ENCODE data around the gene EDIL3.

The EDIL3 gene

GRCh38 chr5:84149094-84149493, 235.6 kb downstream of the EDIL3 start:
- no peak for DNase-seq

DNA sequence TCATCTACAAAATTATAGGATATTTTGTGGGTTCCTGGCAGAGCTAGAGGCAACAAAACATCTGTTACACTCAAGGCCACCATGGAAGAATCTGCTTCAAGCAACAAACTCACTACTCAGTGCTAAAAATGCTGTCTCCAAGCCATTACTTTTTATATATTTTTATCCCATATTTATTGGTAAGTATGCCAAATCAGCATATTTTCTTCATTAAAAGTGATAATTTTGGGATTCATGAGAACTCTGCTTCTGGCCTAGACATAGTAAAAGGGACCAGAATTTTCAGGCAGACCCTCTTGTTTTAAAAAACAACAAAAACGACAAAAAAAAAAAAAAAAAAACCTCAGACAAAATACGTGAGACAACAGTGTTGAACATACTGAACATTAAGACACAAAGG, 236.0 kb downstream of the EDIL3 start:
- DNase-seq = no peak

- no peak for DNase-seq
Measured at GRCh38 chr5:84137541-84137940, 247.1 kb downstream of the EDIL3 start.

DNA sequence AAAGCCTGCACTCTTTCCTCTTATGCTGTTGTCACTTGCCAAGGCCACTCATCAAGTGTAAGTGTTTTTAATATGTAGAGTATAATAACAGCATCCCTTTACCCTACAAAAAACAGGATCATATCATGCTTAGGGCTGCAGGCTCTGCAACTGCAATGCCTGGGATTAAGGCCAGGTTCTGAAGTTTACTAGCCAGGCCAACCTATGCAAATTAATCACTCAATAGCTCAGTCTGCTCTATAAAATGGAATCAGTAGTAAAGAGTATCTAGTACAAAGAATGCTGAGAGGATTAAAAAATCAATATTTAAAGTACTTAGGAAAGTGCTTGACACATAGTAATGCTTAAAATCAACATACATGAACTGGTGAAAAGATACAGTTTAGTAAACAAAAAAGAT, 253.3 kb downstream of the EDIL3 start:
- no peak for DNase-seq

DNA sequence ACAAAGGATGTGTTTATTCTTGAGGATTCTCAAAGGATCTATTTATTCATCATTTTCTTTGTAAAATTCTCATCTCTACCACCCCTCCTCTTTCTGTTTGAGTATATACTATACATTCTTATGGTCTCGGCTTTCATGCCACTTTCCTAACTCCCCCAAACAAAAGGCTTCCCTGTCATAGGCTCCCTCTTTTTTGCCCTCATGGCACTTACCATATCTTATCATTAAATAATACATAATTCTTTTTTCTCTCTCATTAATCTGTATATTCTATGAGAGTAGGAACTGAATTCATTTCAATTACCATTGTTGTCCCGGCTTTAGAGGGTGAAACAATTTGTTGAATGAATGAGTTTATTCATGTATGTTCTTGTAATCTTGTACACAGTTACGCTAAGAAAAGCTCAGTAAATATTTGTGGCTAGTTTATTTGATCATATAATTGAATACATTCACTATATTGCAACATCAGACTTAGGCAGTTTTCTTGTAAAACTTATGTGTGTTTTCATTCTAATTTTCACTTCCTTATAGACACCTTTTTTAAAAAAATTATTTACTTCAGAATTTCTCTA, 254.6 kb downstream of the EDIL3 start:
- no peak for DNase-seq

DNA sequence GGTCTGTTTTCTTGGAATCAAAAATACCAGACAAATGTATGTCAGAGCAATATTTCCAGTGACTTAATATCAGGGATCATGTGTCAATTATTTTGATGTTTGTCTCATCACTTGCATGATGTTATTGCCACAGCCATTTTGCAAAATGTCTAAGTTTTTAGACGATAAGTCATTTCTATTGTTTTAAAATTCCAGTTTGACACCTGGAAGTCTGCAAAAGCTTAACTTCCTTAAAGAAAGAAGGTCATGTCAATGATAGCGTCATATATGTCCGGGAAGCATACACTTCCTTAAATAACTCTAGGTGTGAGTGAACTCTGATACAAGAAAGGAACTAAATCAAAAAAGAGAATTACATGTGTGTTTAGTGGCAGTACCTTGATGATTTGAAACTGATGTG, 259.5 kb downstream of the EDIL3 start:
- DNase-seq = no peak

DNA sequence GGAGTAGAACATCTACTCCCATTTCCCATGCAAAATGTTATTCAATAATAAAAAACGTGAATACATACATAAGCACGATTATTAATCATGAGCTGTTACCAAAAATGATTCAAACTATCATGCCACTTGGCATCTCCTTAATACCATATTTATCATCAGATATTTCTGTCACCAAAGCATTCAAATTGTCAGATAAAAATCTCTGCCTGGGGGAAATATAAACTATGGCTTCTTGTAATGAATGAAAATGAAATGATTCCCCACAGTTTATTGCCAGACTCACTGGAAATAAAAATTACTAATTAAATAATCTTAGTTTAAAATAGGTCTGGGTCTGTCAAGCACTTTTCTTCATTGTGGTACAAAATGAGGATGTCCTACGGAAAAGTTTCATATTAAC, 265.4 kb downstream of the EDIL3 start:
- DNase-seq = no peak

- no peak for DNase-seq
Measured at GRCh38 chr5:84118551-84118950, 266.1 kb downstream of the EDIL3 start.

DNA sequence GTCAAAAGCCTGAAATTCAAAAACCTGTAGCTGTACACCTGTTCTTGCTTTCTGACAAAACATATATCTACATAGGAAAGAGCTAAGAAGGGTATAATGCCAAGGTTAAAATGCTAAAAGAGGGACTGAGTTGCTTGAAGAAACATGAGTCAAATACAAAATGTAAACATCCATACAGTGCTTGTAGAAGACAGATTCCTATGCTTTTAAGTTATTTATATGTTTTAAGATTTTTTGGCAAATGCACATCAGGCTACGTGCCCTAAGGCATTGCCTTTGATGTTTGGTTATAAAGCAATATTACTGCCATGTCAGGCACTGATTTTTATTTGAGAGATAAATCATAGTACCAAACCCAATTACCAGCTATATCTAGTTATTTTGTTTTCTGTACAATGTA, 269.0 kb downstream of the EDIL3 start:
- no peak for DNase-seq

GRCh38 chr5:84113246-84114105, 271.2 kb downstream of the EDIL3 start:
- DNase-seq = no peak

DNA sequence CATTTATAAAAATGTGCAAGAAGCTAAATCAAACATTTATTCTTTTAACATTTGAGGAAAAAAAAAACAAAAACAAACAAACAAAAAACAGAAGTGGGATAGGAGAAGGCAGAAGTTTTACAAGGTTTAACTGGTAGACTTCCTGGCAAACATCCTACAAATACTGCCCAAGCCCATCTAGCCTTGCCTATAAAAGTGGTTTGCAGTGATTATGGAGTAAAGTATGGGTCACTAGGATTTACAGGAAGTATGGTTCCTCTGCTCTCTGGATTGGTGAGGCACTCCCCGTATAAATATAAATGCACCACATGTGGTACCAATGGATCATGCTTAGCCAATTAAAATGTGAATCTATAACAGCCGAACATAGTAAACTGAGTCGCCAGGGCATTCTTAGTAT, 291.9 kb downstream of the EDIL3 start:
- no peak for DNase-seq

GRCh38 chr5:84091127-84091799, 293.4 kb downstream of the EDIL3 start:
- no peak for DNase-seq

GRCh38 chr5:84088996-84089395, 295.7 kb downstream of the EDIL3 start:
- no peak for DNase-seq

DNA sequence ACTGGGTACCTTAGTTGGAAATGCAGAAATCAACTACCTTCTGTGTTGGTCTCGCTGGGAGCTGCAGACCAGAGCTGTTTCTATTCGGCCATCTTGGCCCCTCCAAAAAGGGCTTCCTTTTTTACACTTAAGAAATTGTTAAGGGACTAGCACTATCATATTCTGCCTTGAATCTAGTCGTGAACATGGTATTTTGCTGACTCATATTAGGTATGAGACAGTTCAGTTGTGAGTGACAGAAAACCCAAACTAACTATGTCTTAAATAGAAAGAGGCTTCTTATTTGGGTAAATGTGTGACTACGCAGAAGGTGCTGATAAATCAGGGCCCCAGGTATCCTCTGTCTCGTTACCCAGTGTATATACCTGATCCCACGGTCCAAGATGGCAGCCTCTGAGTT, 298.2 kb downstream of the EDIL3 start:
- no peak for DNase-seq

DNA sequence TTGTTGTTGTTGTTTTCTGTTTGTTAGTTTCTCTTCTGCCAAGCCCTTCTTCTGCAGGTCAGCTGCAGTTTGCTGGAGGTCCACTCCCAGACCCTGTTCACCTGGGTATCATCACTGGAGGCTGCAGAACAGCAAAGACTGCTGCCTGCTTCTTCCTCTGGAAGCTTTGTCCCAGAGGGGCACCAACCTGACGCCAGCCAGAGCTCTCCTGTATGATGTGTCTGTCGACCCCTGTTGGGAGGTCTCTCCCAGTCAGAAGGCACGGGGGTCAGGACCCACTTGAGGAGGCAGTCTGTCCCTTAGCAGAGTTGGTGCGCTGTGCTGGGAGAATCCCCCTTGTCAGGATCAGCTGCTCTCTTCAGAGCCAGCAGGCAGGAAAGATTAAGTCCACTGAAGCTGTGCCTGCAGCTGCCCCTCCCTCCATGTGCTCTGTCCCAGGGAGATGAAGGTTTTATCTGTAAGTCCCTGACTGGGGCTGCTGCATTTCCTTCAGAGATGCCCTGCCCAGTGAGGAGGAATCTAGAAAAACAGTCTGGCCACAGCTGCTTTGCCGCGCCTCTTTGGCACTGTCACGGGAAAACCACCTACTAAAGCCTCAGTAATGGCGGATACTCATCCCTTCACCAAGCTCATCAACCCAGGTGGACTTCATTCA, 299.2 kb downstream of the EDIL3 start:
- DNase-seq = no peak

DNA sequence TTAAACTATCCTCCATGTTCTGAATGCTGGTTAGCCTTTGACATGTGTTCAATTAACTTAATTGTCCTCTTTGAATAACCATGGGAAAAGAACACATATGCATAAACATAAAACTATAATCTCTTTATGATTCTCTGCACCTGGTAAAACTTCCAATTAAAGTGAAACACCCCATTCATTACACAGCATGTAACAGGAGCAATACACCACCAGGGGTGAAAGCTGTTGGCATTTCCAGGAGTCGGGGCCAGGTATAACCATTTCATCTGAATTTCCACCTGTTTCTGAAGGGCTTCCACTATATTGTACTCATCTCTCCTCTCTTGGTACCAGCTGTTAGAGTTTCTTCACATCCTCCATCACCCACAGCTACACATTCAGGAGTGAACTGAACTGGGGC, 303.8 kb downstream of the EDIL3 start:
- no peak for DNase-seq

GRCh38 chr5:84072339-84072738, 312.3 kb downstream of the EDIL3 start:
- no peak for DNase-seq

- DNase-seq = no peak
Measured at GRCh38 chr5:84069608-84070179, 315.0 kb downstream of the EDIL3 start.

DNA sequence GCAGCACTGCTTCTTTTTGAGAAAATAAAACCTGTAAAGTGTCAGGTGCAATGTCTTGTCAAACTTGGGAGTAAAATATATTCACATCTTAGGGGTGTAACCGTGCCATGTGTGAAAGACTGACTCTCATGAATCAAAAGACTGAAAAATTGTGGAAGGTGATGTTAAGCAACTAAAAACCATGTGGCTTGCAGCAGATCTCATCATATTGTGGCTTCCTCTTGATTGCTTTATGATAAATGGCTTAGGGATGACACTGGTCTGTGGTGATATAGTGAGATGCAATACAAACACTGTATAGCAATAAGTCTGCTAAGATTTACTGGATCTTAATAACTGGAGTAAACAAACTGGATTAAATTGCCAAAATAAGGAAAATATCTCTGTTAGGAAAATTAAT, 321.6 kb downstream of the EDIL3 start:
- DNase-seq = no peak

DNA sequence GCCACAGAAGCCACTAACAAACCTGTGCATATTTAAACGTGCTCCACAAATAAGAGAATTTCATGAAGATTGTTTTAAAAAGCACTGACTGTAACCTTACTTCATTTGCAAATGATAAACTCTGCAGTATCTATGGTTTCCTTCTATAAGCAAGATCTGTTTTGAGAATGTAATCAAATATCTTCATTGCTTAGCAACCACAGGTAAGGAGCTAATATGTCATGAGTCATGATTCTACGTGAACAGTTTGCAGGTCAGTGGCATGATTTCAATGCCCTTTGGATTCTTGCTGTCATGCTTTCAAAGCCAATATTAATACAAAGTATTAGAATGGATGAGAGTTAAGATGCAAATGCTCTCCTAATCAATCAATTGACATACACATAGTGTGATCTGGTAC, 325.0 kb downstream of the EDIL3 start:
- DNase-seq = no peak

- no peak for DNase-seq
Measured at GRCh38 chr5:84058561-84058960, 326.1 kb downstream of the EDIL3 start.

- no peak for DNase-seq
Measured at GRCh38 chr5:84057211-84057610, 327.5 kb downstream of the EDIL3 start.

DNA sequence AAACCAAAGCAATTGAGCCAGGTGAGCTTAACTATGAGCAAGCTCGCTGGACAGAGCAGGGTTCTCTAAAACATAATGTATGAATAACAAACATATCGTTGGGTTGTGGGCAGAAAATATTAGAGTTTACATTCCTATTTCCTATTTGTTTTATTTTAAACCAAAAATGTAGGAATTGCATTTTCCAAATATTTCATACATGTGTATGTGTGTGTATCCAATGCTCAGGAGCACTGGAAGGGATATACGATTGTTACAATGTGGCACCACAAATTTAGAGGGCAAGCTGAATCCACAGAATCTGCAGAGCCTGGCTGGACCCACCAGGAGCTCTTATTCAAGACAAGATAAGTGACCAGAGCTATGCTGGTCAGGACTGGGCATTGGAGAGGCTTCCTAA, 338.7 kb downstream of the EDIL3 start:
- DNase-seq = no peak

All from DMS 273 treated with DMSO at 0.1 percent for 48 hours (cell line).